ENCODE data around the gene NNMT.

DNA sequence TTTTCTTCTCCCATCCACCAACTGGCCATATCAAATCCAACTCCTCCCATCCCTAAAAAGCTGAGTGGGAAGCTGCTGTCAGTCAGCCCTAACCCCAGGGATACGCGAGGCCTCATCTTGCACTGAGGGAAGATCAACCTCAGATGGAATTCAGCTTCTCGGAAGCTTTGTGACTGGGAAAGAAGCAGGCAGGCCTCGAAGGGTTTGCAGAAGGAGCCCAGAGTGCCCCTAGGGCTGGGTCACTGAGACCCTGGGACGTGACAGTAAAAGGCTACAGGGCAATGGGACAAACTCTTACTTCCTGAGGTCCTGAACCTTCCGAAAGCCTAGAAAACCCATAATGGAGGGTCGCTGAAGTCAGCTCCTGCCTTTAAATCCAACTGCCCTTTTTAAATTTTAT, 34.4 kb upstream of the NNMT start:
- TF ChIP-seq SMC3 (conservative IDR thresholded peaks at IDR 0.05; ENCODE audit: poor library complexity) = no peak
- no peak for TF ChIP-seq POLR2AphosphoS5 (IDR thresholded peaks at IDR 0.05)
- TF ChIP-seq CTCF (IDR thresholded peaks at IDR 0.05; ENCODE audit: poor library complexity, severe bottlenecking) = no peak
- no peak for TF ChIP-seq EZH2 (IDR thresholded peaks at IDR 0.05; ENCODE audit: borderline replicate concordance, insufficient read depth, low read length, poor library complexity, severe bottlenecking)
- no peak for TF ChIP-seq RAD21 (conservative IDR thresholded peaks at IDR 0.05)
- TF ChIP-seq TAF1 (IDR thresholded peaks at IDR 0.05; ENCODE audit: low read depth) = no peak
- TF ChIP-seq, protein P1, sequence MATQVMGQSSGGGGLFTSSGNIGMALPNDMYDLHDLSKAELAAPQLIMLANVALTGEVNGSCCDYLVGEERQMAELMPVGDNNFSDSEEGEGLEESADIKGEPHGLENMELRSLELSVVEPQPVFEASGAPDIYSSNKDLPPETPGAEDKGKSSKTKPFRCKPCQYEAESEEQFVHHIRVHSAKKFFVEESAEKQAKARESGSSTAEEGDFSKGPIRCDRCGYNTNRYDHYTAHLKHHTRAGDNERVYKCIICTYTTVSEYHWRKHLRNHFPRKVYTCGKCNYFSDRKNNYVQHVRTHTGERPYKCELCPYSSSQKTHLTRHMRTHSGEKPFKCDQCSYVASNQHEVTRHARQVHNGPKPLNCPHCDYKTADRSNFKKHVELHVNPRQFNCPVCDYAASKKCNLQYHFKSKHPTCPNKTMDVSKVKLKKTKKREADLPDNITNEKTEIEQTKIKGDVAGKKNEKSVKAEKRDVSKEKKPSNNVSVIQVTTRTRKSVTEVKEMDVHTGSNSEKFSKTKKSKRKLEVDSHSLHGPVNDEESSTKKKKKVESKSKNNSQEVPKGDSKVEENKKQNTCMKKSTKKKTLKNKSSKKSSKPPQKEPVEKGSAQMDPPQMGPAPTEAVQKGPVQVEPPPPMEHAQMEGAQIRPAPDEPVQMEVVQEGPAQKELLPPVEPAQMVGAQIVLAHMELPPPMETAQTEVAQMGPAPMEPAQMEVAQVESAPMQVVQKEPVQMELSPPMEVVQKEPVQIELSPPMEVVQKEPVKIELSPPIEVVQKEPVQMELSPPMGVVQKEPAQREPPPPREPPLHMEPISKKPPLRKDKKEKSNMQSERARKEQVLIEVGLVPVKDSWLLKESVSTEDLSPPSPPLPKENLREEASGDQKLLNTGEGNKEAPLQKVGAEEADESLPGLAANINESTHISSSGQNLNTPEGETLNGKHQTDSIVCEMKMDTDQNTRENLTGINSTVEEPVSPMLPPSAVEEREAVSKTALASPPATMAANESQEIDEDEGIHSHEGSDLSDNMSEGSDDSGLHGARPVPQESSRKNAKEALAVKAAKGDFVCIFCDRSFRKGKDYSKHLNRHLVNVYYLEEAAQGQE (IDR thresholded peaks at IDR 0.05; ENCODE audit: borderline replicate concordance) = no peak
